Common myeloid progenitor, CD34-positive (primary cell): Measurements from ENCODE around the gene PRKAG1.
A peak's percentile ranks its signal among the peaks of the same experiment; 100 is the strongest.

Source experiments
- CTCF ChIA-PET: fragments of 350-600 bp; sonication (Branson Sonifier 250); formaldehyde crosslinking; loops from one replicate; lab custom pipeline; 2021; ENCODE audit warnings: antibody characterized with exemption; lab: Charles Lee
- POLR2A ChIA-PET: fragments of 350-600 bp; sonication (Branson Sonifier 250); formaldehyde crosslinking; loops from one replicate; lab custom pipeline; 2021; ENCODE audit warnings: antibody characterized with exemption; lab: Charles Lee
- DNase-seq, 3 donors: peaks; one replicate each; pipeline versions ENCODE4 v3.0.0 to v3.0.0-alpha.2; 2013
- H3K27ac ChIP-seq, 2 experiments: 1 replicate in 1 of 2; 2 replicates in 1 of 2; pipeline ENCODE4 v1.7.0; 2013; ENCODE audit warnings: inconsistent platforms in 2 of 2, low read length in 2 of 2, mild to moderate bottlenecking in 2 of 2, low read depth in 1 of 2, moderate library complexity in 1 of 2; ENCODE audit not compliant: severe bottlenecking in 2 of 2, insufficient read depth in 1 of 2, poor library complexity in 1 of 2
- H3K27me3 ChIP-seq, 5 experiments: replicated peaks in 2 of 5; 1 replicate in 3 of 5; 2 replicates in 2 of 5; pipeline versions ENCODE4 v1.6.1 to v1.7.0; 2013; ENCODE audit warnings: low read length in 4 of 5, mild to moderate bottlenecking in 2 of 5, moderate library complexity in 2 of 5, inconsistent platforms in 1 of 5; ENCODE audit not compliant: insufficient read depth in 5 of 5, control insufficient read depth in 4 of 5
- H3K36me3 ChIP-seq, 4 experiments: 1 replicate in 2 of 4; 2 replicates in 2 of 4; pipeline versions ENCODE4 v1.6.1 to v1.7.0; 2013; ENCODE audit warnings: low read length in 3 of 4, control low read depth in 1 of 4, mild to moderate bottlenecking in 1 of 4; ENCODE audit not compliant: control insufficient read depth in 4 of 4, insufficient read depth in 4 of 4
- H3K4me1 ChIP-seq, 4 experiments: 1 replicate in 3 of 4; 2 replicates in 1 of 4; pipeline versions ENCODE4 v1.6.1 to v1.7.1; 2013; ENCODE audit warnings: low read length in 3 of 4, mild to moderate bottlenecking in 3 of 4, control low read depth in 1 of 4, inconsistent platforms in 1 of 4, moderate library complexity in 1 of 4; ENCODE audit not compliant: control insufficient read depth in 4 of 4, insufficient read depth in 4 of 4; ENCODE audit errors: control extremely low read depth in 1 of 4
- H3K4me3 ChIP-seq, 7 experiments: 1 replicate in 4 of 7; 2 replicates in 3 of 7; pipeline versions ENCODE4 v1.5.1 to v1.7.0; 2013; ENCODE audit warnings: mild to moderate bottlenecking in 7 of 7, low read length in 6 of 7, moderate library complexity in 6 of 7, inconsistent platforms in 2 of 7, low read depth in 2 of 7, control low read depth in 1 of 7; ENCODE audit not compliant: insufficient read depth in 4 of 7, control insufficient read depth in 1 of 7; ENCODE audit errors: extremely low read depth in 1 of 7
- H3K9me3 ChIP-seq, 5 experiments: 1 replicate in 4 of 5; 2 replicates in 1 of 5; pipeline versions ENCODE4 v1.6.1 to v1.7.1; 2013; ENCODE audit warnings: low read length in 4 of 5, mild to moderate bottlenecking in 2 of 5, inconsistent platforms in 1 of 5, low read depth in 1 of 5, moderate library complexity in 1 of 5; ENCODE audit not compliant: control insufficient read depth in 4 of 5, insufficient read depth in 2 of 5; ENCODE audit errors: control extremely low read depth in 1 of 5
- WGBS: methylation state at CpG from one replicate; pipeline ENCODE4 v1.1.5; 2013; ENCODE audit not compliant: insufficient coverage; 5-methylcytosine and 5-hydroxymethylcytosine counted together

The PRKAG1 gene

GRCh38 chr12:49021292-49021915, 2.8 kb upstream of the PRKAG1 start:
- DNase-seq, result no peak
- H3K4me3 ChIP-seq, result no peak overlapping the region
- H3K27ac ChIP-seq, result peak overlapping the region; percentile 15 to 63
- peaks cover 7 to 33% (median 28%) of the 10 kb centered on the region in 4 experiments for H3K4me1 ChIP-seq
- POLR2A ChIA-PET, result interaction anchor here (6.0 kb wide), 1 partner anchor 22 kb away, joined by 104 read pairs; the partner anchor contains the start of gene DDN
- H3K9me3 ChIP-seq, result no peaks in the 10 kb centered on the region
- no peaks in the 10 kb centered on the region for H3K27me3 ChIP-seq
- CTCF ChIA-PET, result interaction anchor here (1.2 to 8.6 kb wide), 9 partner anchors 10 to 87 kb away, joined by 3 to 148 read pairs (median 9); partner anchors contain the start of gene DDN
- H3K36me3 ChIP-seq, result peaks cover 17 to 56% (median 41%) of the 10 kb centered on the region in 4 experiments
- 90% methylated on average over 8 of the region's 11 CpGs for WGBS

GRCh38 chr12:49020441-49020840, 1.9 kb upstream of the PRKAG1 start:
- no CpG with 5 or more reads among the region's 6 CpGs for WGBS
- ChIA-PET POLR2A (interaction anchor here (0.8 to 6.0 kb wide), 5 partner anchors 8 to 38 kb away, joined by 3 to 104 read pairs (median 4); partner anchors contain the start of gene DDN), CTCF (interaction anchor here (0.6 to 8.6 kb wide), 19 partner anchors 8 to 127 kb away, joined by 3 to 148 read pairs (median 7); partner anchors contain the start of gene DDN)
- Histone ChIP-seq H3K4me3 (no peak overlapping the region), H3K4me1 (peaks cover 7 to 33% (median 28%) of the 10 kb centered on the region in 4 experiments), H3K27ac (peak overlapping the region; percentile 36 to 63), H3K27me3 (no peaks in the 10 kb centered on the region), H3K9me3 (no peaks in the 10 kb centered on the region), H3K36me3 (peaks cover 16 to 46% (median 34%) of the 10 kb centered on the region in 4 experiments)
- DNase-seq, result no peak

- DNase-seq, result peak; percentile 77 to 86 (median 85)
- WGBS, result 38% methylated on average over 2 of the region's 10 CpGs
- peak overlapping the region in 5 of 7 experiments; percentile 30 to 97 (median 89) for H3K4me3 ChIP-seq
- H3K4me1 ChIP-seq, result peaks cover 7 to 33% (median 28%) of the 10 kb centered on the region in 4 experiments
- CTCF ChIA-PET, result interaction anchor here (0.6 to 8.6 kb wide), 22 partner anchors 8 to 125 kb away, joined by 3 to 148 read pairs (median 6); partner anchors contain the start of gene DDN
- peak overlapping the region; percentile 97 to 98 for H3K27ac ChIP-seq
- POLR2A ChIA-PET, result interaction anchor here (0.6 to 6.0 kb wide), 7 partner anchors 9 to 39 kb away, joined by 3 to 104 read pairs (median 4); partner anchors contain the start of gene DDN
- H3K27me3 ChIP-seq, result no peaks in the 10 kb centered on the region
- H3K36me3 ChIP-seq, result peaks cover 8 to 39% (median 28%) of the 10 kb centered on the region in 4 experiments
- H3K9me3 ChIP-seq, result no peaks in the 10 kb centered on the region
Measured at GRCh38 chr12:49019443-49020324, 1.1 kb upstream of the PRKAG1 start.

GRCh38 chr12:49019120-49019430, 499 bp upstream of the PRKAG1 start:
- Histone ChIP-seq H3K9me3 (no peaks in the 10 kb centered on the region), H3K27me3 (no peaks in the 10 kb centered on the region), H3K36me3 (peaks cover 8 to 33% (median 25%) of the 10 kb centered on the region in 4 experiments), H3K4me3 (peak overlapping the region in 6 of 7 experiments; percentile 62 to 97 (median 88)), H3K4me1 (peaks cover 7 to 33% (median 28%) of the 10 kb centered on the region in 4 experiments), H3K27ac (peak overlapping the region; percentile 97 to 98)
- POLR2A ChIA-PET, result interaction anchor here (0.6 to 6.0 kb wide), 5 partner anchors 10 to 27 kb away, joined by 3 to 104 read pairs (median 4); partner anchors contain the start of gene DDN
- DNase-seq, result no peak
- CTCF ChIA-PET, result interaction anchor here (0.7 to 8.6 kb wide), 13 partner anchors 10 to 96 kb away, joined by 3 to 148 read pairs (median 9); partner anchors contain the start of gene DDN
- no CpG with 5 or more reads among the region's 8 CpGs for WGBS

- Histone ChIP-seq H3K4me3 (peak overlapping the region; percentile 83 to 97 (median 89)), H3K27ac (peak overlapping the region; percentile 92 to 98), H3K27me3 (no peaks in the 10 kb centered on the region), H3K36me3 (peaks cover 8 to 25% (median 15%) of the 10 kb centered on the region in 4 experiments), H3K9me3 (no peaks in the 10 kb centered on the region), H3K4me1 (peaks cover 7 to 33% (median 28%) of the 10 kb centered on the region in 4 experiments)
- ChIA-PET CTCF (interaction anchor here (1.6 to 11.0 kb wide), 4 partner anchors 19 to 37 kb away, joined by 5 to 271 read pairs (median 40); partner anchors contain the start of genes DDN and WNT1), POLR2A (interaction anchor here (0.6 to 6.0 kb wide), 4 partner anchors 12 to 249 kb away, joined by 3 to 104 read pairs (median 4); partner anchors contain the start of gene DDN)
- WGBS, result 3% methylated on average over 8 of the region's 8 CpGs
- DNase-seq, result no peak
Measured at GRCh38 chr12:49017891-49018260, 700 bp downstream of the PRKAG1 start.

- 100% methylated on average over 1 of the region's 1 CpG for WGBS
- H3K36me3 ChIP-seq, result peaks cover 2 to 17% (median 8%) of the 10 kb centered on the region in 4 experiments
- no peaks in the 10 kb centered on the region for H3K27me3 ChIP-seq
- H3K4me1 ChIP-seq, result peaks cover 7 to 26% (median 23%) of the 10 kb centered on the region in 4 experiments
- no peak overlapping the region for H3K4me3 ChIP-seq
- no peak for DNase-seq
- H3K9me3 ChIP-seq, result no peaks in the 10 kb centered on the region
- CTCF ChIA-PET, result interaction anchor here (0.8 to 11.0 kb wide), 9 partner anchors 8 to 332 kb away, joined by 3 to 271 read pairs (median 12); partner anchors contain the start of genes DDN and WNT1
- H3K27ac ChIP-seq, result no peak overlapping the region
- POLR2A ChIA-PET, result interaction anchor here (6.0 kb wide), 1 partner anchor 16 kb away, joined by 104 read pairs; the partner anchor contains the start of gene DDN
Measured at GRCh38 chr12:49015196-49015595, 3.4 kb downstream of the PRKAG1 start.
